ENCODE data around the gene CYB561D1. TPM values are rescaled to one million over a fixed set of nuclear protein-coding genes. Genes with fewer than 3 reads are reported as not detected.
"Not testable (repeated sequence)": the region's sequence is repeated elsewhere in the genome, so short reads cannot be mapped to it uniquely, and the experiment has no call there.

The CYB561D1 gene
- total RNA-seq, 1 experiment from 2014 or later = 5.7 TPM

GRCh38 chr1:109472779-109473178, 21.1 kb upstream of the CYB561D1 start:
- Histone ChIP-seq H3K4me3 (ENCODE audit: low read depth, low read length, poor library complexity, severe bottlenecking) (no peak overlapping the region), H3K27me3 (replicated peaks; ENCODE audit: insufficient read depth, low read depth, low read length, poor library complexity) (peaks cover 89% of the 10 kb centered on the region), H3K36me3 (ENCODE audit: insufficient read depth, low read length, poor library complexity, severe bottlenecking) (no peaks in the 10 kb centered on the region), H3K4me1 (ENCODE audit: insufficient read depth, low read length, poor library complexity, severe bottlenecking) (no peaks in the 10 kb centered on the region), H3K27ac (ENCODE audit: low read depth, low read length, poor library complexity, severe bottlenecking) (no peak overlapping the region), H3K9me3 (ENCODE audit: low read depth, low read length, poor library complexity, severe bottlenecking) (no peaks in the 10 kb centered on the region)
- TF ChIP-seq EZH2 (IDR thresholded peaks at IDR 0.05; ENCODE audit: borderline replicate concordance, low read depth, low read length, poor library complexity, severe bottlenecking) = no peak
- no peak for TF ChIP-seq CTCF (conservative IDR thresholded peaks at IDR 0.05; ENCODE audit: low read depth, low read length)
- intact Hi-C loops (cut with micrococcal nuclease; ENCODE audit: unreplicated experiment) = no loop called here
- ChIA-PET POLR2A (ENCODE audit: low non-redundant PET) (no interaction called here), CTCF (no interaction called here)
- no TSS peak for BruUV-seq (replicated peaks)
- no peak for DNase-seq (ENCODE audit: low spot score)

GRCh38 chr1:109473284-109474057, 20.4 kb upstream of the CYB561D1 start:
- H3K9me3 ChIP-seq (ENCODE audit: low read depth, low read length, poor library complexity, severe bottlenecking); intact Hi-C loops (cut with micrococcal nuclease; ENCODE audit: unreplicated experiment); DNase-seq (ENCODE audit: low spot score); H3K4me1 ChIP-seq (ENCODE audit: insufficient read depth, low read length, poor library complexity, severe bottlenecking); H3K36me3 ChIP-seq (ENCODE audit: insufficient read depth, low read length, poor library complexity, severe bottlenecking); H3K4me3 ChIP-seq (ENCODE audit: low read depth, low read length, poor library complexity, severe bottlenecking); BruUV-seq (replicated peaks); H3K27ac ChIP-seq (ENCODE audit: low read depth, low read length, poor library complexity, severe bottlenecking); POLR2A ChIA-PET (ENCODE audit: low non-redundant PET): not testable (repeated sequence)
- CTCF ChIA-PET = interaction anchor here (0.8 kb wide), 1 partner anchor 24 kb away, joined by 10 read pairs; no protein-coding TSS in a partner anchor
- H3K27me3 ChIP-seq (replicated peaks; ENCODE audit: insufficient read depth, low read depth, low read length, poor library complexity) = peaks cover 89% of the 10 kb centered on the region

- Histone ChIP-seq H3K36me3 (ENCODE audit: insufficient read depth, low read length, poor library complexity, severe bottlenecking) (no peaks in the 10 kb centered on the region), H3K4me3 (ENCODE audit: low read depth, low read length, poor library complexity, severe bottlenecking) (no peak overlapping the region), H3K27ac (ENCODE audit: low read depth, low read length, poor library complexity, severe bottlenecking) (no peak overlapping the region), H3K4me1 (ENCODE audit: insufficient read depth, low read length, poor library complexity, severe bottlenecking) (no peaks in the 10 kb centered on the region), H3K27me3 (replicated peaks; ENCODE audit: insufficient read depth, low read depth, low read length, poor library complexity) (peaks cover 84% of the 10 kb centered on the region), H3K9me3 (ENCODE audit: low read depth, low read length, poor library complexity, severe bottlenecking) (no peaks in the 10 kb centered on the region)
- TF ChIP-seq EZH2 (IDR thresholded peaks at IDR 0.05; ENCODE audit: borderline replicate concordance, low read depth, low read length, poor library complexity, severe bottlenecking) (no peak), CTCF (conservative IDR thresholded peaks at IDR 0.05; ENCODE audit: low read depth, low read length) (no peak)
- no TSS peak for BruUV-seq (replicated peaks)
- ChIA-PET POLR2A (ENCODE audit: low non-redundant PET) (interaction anchor here (0.9 kb wide), 1 partner anchor 12 kb away, joined by 4 read pairs; no protein-coding TSS in a partner anchor), CTCF (no interaction called here)
- no peak for DNase-seq (ENCODE audit: low spot score)
- intact Hi-C loops (cut with micrococcal nuclease; ENCODE audit: unreplicated experiment) = no loop called here
Observed at GRCh38 chr1:109474697-109475096, 19.2 kb upstream of the CYB561D1 start.

DNA sequence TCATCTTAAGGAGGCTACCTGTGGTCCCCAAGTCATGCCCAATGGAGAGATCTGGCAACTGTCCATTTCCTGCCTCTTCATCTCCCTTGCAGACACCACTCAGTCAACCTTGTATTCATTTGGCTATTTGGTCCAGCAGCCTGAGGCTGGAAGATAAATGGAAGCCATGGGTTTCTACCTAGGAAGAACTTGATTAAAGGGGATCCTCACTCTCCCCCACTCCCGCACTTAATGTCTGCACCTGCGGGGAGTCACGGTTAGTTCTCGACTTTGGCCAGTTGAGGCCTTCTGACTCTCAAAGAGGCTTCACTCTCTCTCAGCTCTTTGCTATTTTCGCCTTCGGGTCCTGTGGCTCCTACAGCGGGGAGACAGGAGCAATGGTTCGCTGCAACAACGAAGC, 18.6 kb upstream of the CYB561D1 start:
- no peaks in the 10 kb centered on the region for H3K9me3 ChIP-seq (ENCODE audit: low read depth, low read length, poor library complexity, severe bottlenecking)
- H3K27me3 ChIP-seq (replicated peaks; ENCODE audit: insufficient read depth, low read depth, low read length, poor library complexity) = peaks cover 81% of the 10 kb centered on the region
- no TSS peak for BruUV-seq (replicated peaks)
- H3K36me3 ChIP-seq (ENCODE audit: insufficient read depth, low read length, poor library complexity, severe bottlenecking) = no peaks in the 10 kb centered on the region
- no peak for DNase-seq (ENCODE audit: low spot score)
- ChIA-PET CTCF (no interaction called here), POLR2A (ENCODE audit: low non-redundant PET) (no interaction called here)
- H3K27ac ChIP-seq (ENCODE audit: low read depth, low read length, poor library complexity, severe bottlenecking) = no peak overlapping the region
- H3K4me3 ChIP-seq (ENCODE audit: low read depth, low read length, poor library complexity, severe bottlenecking) = no peak overlapping the region
- H3K4me1 ChIP-seq (ENCODE audit: insufficient read depth, low read length, poor library complexity, severe bottlenecking) = no peaks in the 10 kb centered on the region
- TF ChIP-seq EZH2 (IDR thresholded peaks at IDR 0.05; ENCODE audit: borderline replicate concordance, low read depth, low read length, poor library complexity, severe bottlenecking) (no peak), CTCF (conservative IDR thresholded peaks at IDR 0.05; ENCODE audit: low read depth, low read length) (no peak)
- intact Hi-C loops (cut with micrococcal nuclease; ENCODE audit: unreplicated experiment) = no loop called here
